Type B pancreatic cell (in vitro differentiated cells): ENCODE data around the gene CCN2. TPM values are rescaled to one million over a fixed set of nuclear protein-coding genes. Genes with fewer than 3 reads are reported as not detected.

Experiments used
- DNase-seq: peaks from one replicate; pipeline ENCODE4 v3.0.0; 2021; ENCODE audit warnings: mixed read lengths; ENCODE audit not compliant: unreplicated experiment; ENCODE audit errors: extremely low spot score
- H3K27ac Mint-ChIP-seq: 2 replicates; pipeline ENCODE4 v1.8.0; 2021; ENCODE audit warnings: mild to moderate bottlenecking, mixed read lengths
- H3K27me3 Mint-ChIP-seq: 2 replicates; pipeline ENCODE4 v1.8.0; 2021; ENCODE audit warnings: mixed read lengths
- H3K36me3 Mint-ChIP-seq: 2 replicates; pipeline ENCODE4 v1.8.0; 2021; ENCODE audit warnings: mixed read lengths
- H3K4me1 Mint-ChIP-seq: one replicate; pipeline ENCODE4 v1.8.0; 2021; ENCODE audit warnings: mixed read lengths; ENCODE audit not compliant: unreplicated experiment
- H3K4me3 Mint-ChIP-seq: 2 replicates; pipeline ENCODE4 v1.8.0; 2021; ENCODE audit warnings: mild to moderate bottlenecking, mixed read lengths
- H3K9me3 Mint-ChIP-seq: 2 replicates; pipeline ENCODE4 v1.8.0; 2021; ENCODE audit warnings: mixed read lengths
- CTCF ChIP-seq: fragments of 200-600 bp; sonication (generic); conservative IDR thresholded peaks from 2 replicates; pipeline ENCODE4 v1.5.0; 2021; ENCODE audit warnings: antibody characterized with exemption, mild to moderate bottlenecking
- total RNA-seq: library from RNA; stranded (reverse); gene quantifications from 2 replicates; pipeline ENCODE4 v1.2.1, GENCODE V29; 2021; ENCODE audit warnings: low replicate concordance

CCN2 gene
- total RNA-seq, 1 donor from 2014 or later: 33.8 TPM

DNA sequence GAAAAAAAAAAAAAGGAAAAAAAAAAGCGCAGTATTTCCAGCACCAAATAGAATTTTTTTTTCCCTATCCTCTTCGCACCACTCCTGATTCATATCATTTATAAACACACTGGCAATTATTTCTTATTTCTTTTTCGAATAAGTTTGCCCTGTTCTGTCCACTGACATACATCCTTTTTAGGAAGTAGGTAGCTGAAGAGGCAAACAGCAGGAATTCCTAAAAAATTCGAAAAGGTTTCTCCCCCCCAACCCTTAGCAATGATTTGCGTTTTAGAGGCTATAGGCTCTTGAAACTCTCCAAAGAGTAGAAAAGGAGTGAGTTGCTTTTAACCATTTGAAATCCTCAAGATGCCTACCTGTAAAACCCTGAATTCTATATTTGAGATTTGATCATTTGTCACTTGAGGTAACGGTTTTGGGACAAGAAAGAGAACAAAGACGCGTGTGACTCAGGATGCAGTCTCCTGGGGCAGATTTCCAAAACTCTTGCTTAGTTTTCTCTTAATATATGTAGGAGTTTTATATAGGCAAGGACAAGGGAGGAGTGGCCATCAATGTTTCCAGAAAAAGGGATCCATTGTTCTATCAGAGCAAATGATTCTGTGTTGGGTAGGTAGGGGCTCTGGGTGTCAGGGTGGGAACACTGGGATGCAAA is 531 bp upstream of the CCN2 start:
- H3K4me3 Mint-ChIP-seq: peak overlapping the region; percentile 89
- no peak for DNase-seq
- H3K27ac Mint-ChIP-seq: peak overlapping the region; percentile 91
- H3K9me3 Mint-ChIP-seq: no peaks in the 10 kb centered on the region
- peaks cover 8% of the 10 kb centered on the region for H3K36me3 Mint-ChIP-seq
- H3K27me3 Mint-ChIP-seq: peaks cover 6% of the 10 kb centered on the region
- TF ChIP-seq CTCF: no peak
- peaks cover 45% of the 10 kb centered on the region for H3K4me1 Mint-ChIP-seq

- Mint-ChIP-seq H3K36me3 (peaks cover 8% of the 10 kb centered on the region), H3K27ac (peak overlapping the region; percentile 80), H3K27me3 (peaks cover 6% of the 10 kb centered on the region), H3K9me3 (no peaks in the 10 kb centered on the region), H3K4me3 (peak overlapping the region; percentile 90), H3K4me1 (peaks cover 40% of the 10 kb centered on the region)
- TF ChIP-seq CTCF: peak; percentile 76
- peak; percentile 84 for DNase-seq
Observed at GRCh38 chr6:131949909-131950766, 1.0 kb downstream of the CCN2 start.

GRCh38 chr6:131949620-131949908 is 1.6 kb downstream of the CCN2 start:
- Mint-ChIP-seq H3K27me3 (peaks cover 6% of the 10 kb centered on the region), H3K4me1 (peaks cover 36% of the 10 kb centered on the region), H3K9me3 (no peaks in the 10 kb centered on the region), H3K27ac (peak overlapping the region; percentile 80), H3K4me3 (peak overlapping the region; percentile 90), H3K36me3 (peaks cover 8% of the 10 kb centered on the region)
- no peak for DNase-seq
- no peak for TF ChIP-seq CTCF

- Mint-ChIP-seq H3K9me3 (no peaks in the 10 kb centered on the region), H3K27me3 (peaks cover 6% of the 10 kb centered on the region), H3K4me3 (peak overlapping the region; percentile 90), H3K36me3 (peaks cover 8% of the 10 kb centered on the region), H3K27ac (peak overlapping the region; percentile 80), H3K4me1 (peaks cover 30% of the 10 kb centered on the region)
- no peak for DNase-seq
- no peak for TF ChIP-seq CTCF
Observed at GRCh38 chr6:131948692-131949619, 2.2 kb downstream of the CCN2 start.

GRCh38 chr6:131947986-131948661 is 3.0 kb downstream of the CCN2 start:
- no peak for TF ChIP-seq CTCF
- DNase-seq: no peak
- Mint-ChIP-seq H3K9me3 (no peaks in the 10 kb centered on the region), H3K27me3 (peaks cover 6% of the 10 kb centered on the region), H3K27ac (no peak overlapping the region), H3K4me1 (peaks cover 27% of the 10 kb centered on the region), H3K36me3 (peaks cover 8% of the 10 kb centered on the region), H3K4me3 (no peak overlapping the region)
